OCI-LY7 (cell line): Measurements from ENCODE around the gene PABPN1L. TPM values are rescaled to one million over a fixed set of nuclear protein-coding genes. Genes with fewer than 3 reads are reported as not detected.

Experiments
- Bru-seq: library from RNA; stranded (reverse); fragments of 400-500 nt; gene quantifications from one replicate; lab custom pipeline; 2021; lab: Mats Ljungman, UMichigan
- BruChase-seq, 2 experiments: library from RNA; stranded (reverse); fragments of 400-500 nt; gene quantifications; one replicate each; lab custom pipeline; 2021; lab: Mats Ljungman, UMichigan
- BruUV-seq: library from RNA; stranded (reverse); fragments of 400-500 nt; replicated peaks from 2 replicates; lab custom pipeline; 2021; lab: Mats Ljungman, UMichigan
- CTCF ChIA-PET: fragments of 300-600 bp; sonication (Branson Sonifier 250); formaldehyde crosslinking; loops from one replicate; lab custom pipeline; 2022; ENCODE audit warnings: antibody characterized with exemption; ENCODE audit not compliant: unreplicated experiment; lab: Charles Lee
- POLR2A ChIA-PET: fragments of 300-600 bp; sonication (Branson Sonifier 250); formaldehyde crosslinking; loops from one replicate; lab custom pipeline; 2022; ENCODE audit warnings: antibody characterized with exemption; lab: Charles Lee
- DNase-seq: peaks from one replicate; pipeline ENCODE4 v3.0.0-alpha.2; 2015; ENCODE audit warnings: low spot score
- H2AFZ ChIP-seq: fragments of 200-600 bp; sonication (generic), shearing (Covaris generic); 2 replicates; pipeline ENCODE4 v1.6.1; 2014; ENCODE audit warnings: mild to moderate bottlenecking, antibody characterized with exemption, low read length, moderate library complexity
- H3K27ac ChIP-seq: fragments of 200-600 bp; sonication (generic); 2 replicates; pipeline ENCODE4 v1.5.1; 2014; ENCODE audit warnings: mixed run types, low read depth, mild to moderate bottlenecking, moderate library complexity, low read length, inconsistent platforms; ENCODE audit not compliant: poor library complexity, severe bottlenecking
- H3K36me3 ChIP-seq: fragments of 200-600 bp; sonication (generic); 2 replicates; pipeline ENCODE4 v1.6.1; 2014; ENCODE audit warnings: mild to moderate bottlenecking, antibody characterized with exemption, low read length, moderate library complexity, mixed read lengths; ENCODE audit not compliant: insufficient read depth
- H3K4me1 ChIP-seq: fragments of 200-600 bp; sonication (generic); 2 replicates; pipeline ENCODE4 v1.5.1; 2014; ENCODE audit warnings: mild to moderate bottlenecking, low read length; ENCODE audit not compliant: insufficient read depth, poor library complexity, severe bottlenecking
- H3K4me2 ChIP-seq: fragments of 200-600 bp; sonication (generic); 2 replicates; pipeline ENCODE4 v1.6.1; 2014; ENCODE audit warnings: mild to moderate bottlenecking, low read length
- H3K4me3 ChIP-seq: fragments of 200-600 bp; sonication (generic); 2 replicates; pipeline ENCODE4 v1.5.1; 2014; ENCODE audit warnings: mild to moderate bottlenecking, low read depth, low read length; ENCODE audit not compliant: poor library complexity, severe bottlenecking
- H3K79me2 ChIP-seq: fragments of 200-600 bp; sonication (generic); 2 replicates; pipeline ENCODE4 v1.6.1; 2016; ENCODE audit warnings: low read depth, mild to moderate bottlenecking, low read length, moderate library complexity, mixed read lengths; ENCODE audit not compliant: insufficient read depth
- H3K9me2 ChIP-seq: fragments of 200-600 bp; sonication (generic); 2 replicates; pipeline ENCODE4 v1.6.1; 2016; ENCODE audit warnings: mild to moderate bottlenecking, low read length, mixed read lengths; ENCODE audit not compliant: insufficient read depth
- H3K9me3 ChIP-seq: fragments of 200-600 bp; sonication (generic); 2 replicates; pipeline ENCODE4 v1.6.1; 2014; ENCODE audit warnings: mild to moderate bottlenecking, mixed run types, low read length, mixed read lengths
- H4K20me1 ChIP-seq: fragments of 200-600 bp; sonication (generic); 2 replicates; pipeline ENCODE4 v1.6.1; 2014; ENCODE audit warnings: mild to moderate bottlenecking, antibody characterized with exemption, low read length, moderate library complexity, mixed read lengths; ENCODE audit not compliant: insufficient read depth
- EZH2phosphoT487 ChIP-seq: fragments of 200-600 bp; sonication (generic); IDR thresholded peaks from 2 replicates; pipeline ENCODE4 v1.6.1; 2018; ENCODE audit warnings: low read depth, borderline replicate concordance, mild to moderate bottlenecking, mixed run types, antibody characterized with exemption, low read length, moderate library complexity, mixed read lengths
- intact Hi-C: fragments of 100-400 bp; cut with micrococcal nuclease; formaldehyde crosslinking; loops from one replicate; pipeline ENCODE4 v1.10.0; 2022; ENCODE audit not compliant: unreplicated experiment
- long read RNA-seq: library from polyadenylated mRNA; stranded (forward); transcript quantifications from one replicate; pipeline ENCODE4 v2.0.0, GENCODE V29; 2022
- total RNA-seq, 2 experiments: library from RNA; depleted of rRNA in 1 of 2; stranded (reverse); fragments of >200 nt in 1 of 2; shearing (Covaris generic) in 1 of 2; gene quantifications; 2 replicates each; pipeline ENCODE4 v1.2.3, GENCODE V29; 2014 to 2022
- TF ChIP-seq, protein P1 (sequence below): fragments of 200-600 bp; sonication (generic); conservative IDR thresholded peaks from 2 replicates; pipeline ENCODE4 v1.5.1; 2014; ENCODE audit warnings: mild to moderate bottlenecking, antibody characterized with exemption, low read length, moderate library complexity, mixed read lengths

The PABPN1L gene, protein sequence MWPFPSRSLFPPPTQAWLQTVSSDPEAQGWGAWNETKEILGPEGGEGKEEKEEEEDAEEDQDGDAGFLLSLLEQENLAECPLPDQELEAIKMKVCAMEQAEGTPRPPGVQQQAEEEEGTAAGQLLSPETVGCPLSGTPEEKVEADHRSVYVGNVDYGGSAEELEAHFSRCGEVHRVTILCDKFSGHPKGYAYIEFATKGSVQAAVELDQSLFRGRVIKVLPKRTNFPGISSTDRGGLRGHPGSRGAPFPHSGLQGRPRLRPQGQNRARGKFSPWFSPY
- total RNA-seq (2014; rRNA removed; shearing (Covaris generic)) (not detected in 2 replicates), total RNA-seq (2022) (0.38 TPM in 1 of 2 replicates, not detected in the other), Bru-seq, nascent RNA (not detected), BruChase-seq, experiment 1, labeled RNA remaining after a 6-hour chase (percentile 20 among the genes with signal in this experiment), BruChase-seq, experiment 2, labeled RNA remaining after a 2-hour chase (percentile 23 among the genes with signal in this experiment)
- long read RNA-seq, partial matches to known transcripts, result 0 of 1 reads
- long read RNA-seq, other reads (novel, unspliced or antisense), result 1 of 1 reads

DNA sequence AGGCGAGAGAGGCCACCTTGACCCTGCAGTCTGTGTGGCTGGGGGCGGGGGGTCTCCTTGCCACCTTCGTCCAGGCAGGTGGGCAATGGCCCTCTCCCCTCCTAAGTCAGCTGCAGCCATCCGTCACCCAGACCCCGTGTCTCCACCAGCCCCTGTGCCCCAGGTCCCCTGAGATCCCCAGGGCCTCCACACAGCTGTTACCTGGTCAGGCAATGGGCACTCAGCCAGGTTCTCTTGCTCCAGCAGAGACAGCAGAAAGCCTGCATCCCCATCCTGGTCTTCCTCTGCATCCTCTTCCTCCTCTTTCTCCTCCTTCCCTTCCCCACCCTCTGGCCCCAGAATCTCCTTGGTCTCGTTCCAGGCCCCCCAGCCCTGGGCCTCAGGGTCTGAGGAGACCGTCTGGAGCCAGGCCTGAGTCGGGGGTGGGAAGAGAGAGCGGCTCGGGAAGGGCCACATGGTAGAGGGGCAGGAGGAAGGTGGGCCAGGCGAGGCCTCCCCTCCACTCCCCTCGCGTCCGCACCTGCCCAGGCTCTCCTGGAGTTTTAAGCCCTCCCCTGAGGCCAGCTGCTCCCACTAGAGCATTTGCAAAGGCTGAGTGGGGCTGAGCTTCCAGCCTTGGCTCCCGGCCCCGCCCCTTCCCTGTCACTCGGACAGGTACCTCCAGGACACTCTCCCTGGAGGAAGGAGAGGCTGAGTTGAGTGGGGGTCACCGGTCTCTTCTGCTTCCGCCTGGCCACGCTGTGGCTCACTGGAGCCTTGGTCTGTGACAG is at the start of gene PABPN1L:
Gene PABPN1L, minus strand, starts transcription at position 510 of the 770 bp plus-strand sequence. Its CDS starts 54 bp downstream, at position 456.
- Histone ChIP-seq H3K9me2 (no peaks in the 10 kb centered on the region), H4K20me1 (no peaks in the 10 kb centered on the region), H3K27ac (no peak within 1 kb of the TSS), H3K36me3 (no peaks in the 10 kb centered on the region; the same call in 1 of the 2 replicates), H3K9me3 (no peaks in the 10 kb centered on the region), H3K4me1 (peaks cover 4% of the 10 kb centered on the region), H2AFZ (no peak within 1 kb of the TSS), H3K4me2 (no peak within 1 kb of the TSS), H3K79me2 (no peaks in the 10 kb centered on the region), H3K4me3 (no peak within 1 kb of the TSS)
- DNase-seq, result no peak
- no TSS peak for BruUV-seq
- CTCF ChIA-PET, result no interaction called here
- intact Hi-C loops, result no loop called here
- POLR2A ChIA-PET, result no interaction called here
- TF ChIP-seq, protein P1, sequence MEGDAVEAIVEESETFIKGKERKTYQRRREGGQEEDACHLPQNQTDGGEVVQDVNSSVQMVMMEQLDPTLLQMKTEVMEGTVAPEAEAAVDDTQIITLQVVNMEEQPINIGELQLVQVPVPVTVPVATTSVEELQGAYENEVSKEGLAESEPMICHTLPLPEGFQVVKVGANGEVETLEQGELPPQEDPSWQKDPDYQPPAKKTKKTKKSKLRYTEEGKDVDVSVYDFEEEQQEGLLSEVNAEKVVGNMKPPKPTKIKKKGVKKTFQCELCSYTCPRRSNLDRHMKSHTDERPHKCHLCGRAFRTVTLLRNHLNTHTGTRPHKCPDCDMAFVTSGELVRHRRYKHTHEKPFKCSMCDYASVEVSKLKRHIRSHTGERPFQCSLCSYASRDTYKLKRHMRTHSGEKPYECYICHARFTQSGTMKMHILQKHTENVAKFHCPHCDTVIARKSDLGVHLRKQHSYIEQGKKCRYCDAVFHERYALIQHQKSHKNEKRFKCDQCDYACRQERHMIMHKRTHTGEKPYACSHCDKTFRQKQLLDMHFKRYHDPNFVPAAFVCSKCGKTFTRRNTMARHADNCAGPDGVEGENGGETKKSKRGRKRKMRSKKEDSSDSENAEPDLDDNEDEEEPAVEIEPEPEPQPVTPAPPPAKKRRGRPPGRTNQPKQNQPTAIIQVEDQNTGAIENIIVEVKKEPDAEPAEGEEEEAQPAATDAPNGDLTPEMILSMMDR, result no peak
- no peak for TF ChIP-seq EZH2phosphoT487

DNA sequence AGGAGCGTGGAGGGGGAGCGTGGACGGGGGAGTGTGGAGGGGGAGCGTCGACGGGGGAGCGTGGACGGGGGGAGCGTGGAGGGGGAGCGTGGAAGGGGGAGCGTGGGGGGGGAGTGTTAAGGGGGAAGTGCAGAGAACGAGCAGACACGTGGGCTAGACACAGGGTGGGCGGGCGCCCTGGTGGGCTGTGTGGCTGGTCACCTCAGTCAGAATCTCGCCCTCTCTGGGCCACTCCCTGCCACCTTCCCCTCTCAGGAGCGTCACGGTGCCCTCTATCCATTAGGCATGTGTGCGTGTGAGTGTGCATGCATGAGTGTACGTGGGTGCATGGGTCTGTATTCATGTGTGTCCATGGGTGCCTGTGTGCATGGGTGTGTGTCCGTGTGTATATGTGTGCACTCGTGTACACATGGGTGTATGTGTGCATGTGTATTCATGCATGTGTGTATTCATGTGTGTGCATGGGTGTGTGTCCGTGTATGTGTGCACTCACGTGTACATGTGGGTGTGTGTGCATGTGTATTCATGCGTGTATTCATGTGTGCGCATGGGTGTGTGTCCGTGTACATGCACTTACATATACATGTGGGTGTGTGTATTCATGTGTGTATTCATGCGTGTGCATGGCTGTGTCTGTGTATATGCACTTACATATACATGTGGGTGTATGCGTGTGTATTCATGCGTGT is 49.3 kb upstream of the PABPN1L start:
- peaks cover 5% of the 10 kb centered on the region; the same call in 1 of the 2 replicates for H3K36me3 ChIP-seq
- TF ChIP-seq, protein P1, result no peak
- no peak for TF ChIP-seq EZH2phosphoT487
- ChIA-PET CTCF (no interaction called here), POLR2A (no interaction called here)
- no peak overlapping the region for H3K4me2 ChIP-seq
- intact Hi-C loops, result no loop called here
- no peak for DNase-seq
- peaks cover 8% of the 10 kb centered on the region for H3K4me1 ChIP-seq
- no peak overlapping the region for H3K4me3 ChIP-seq
- no peak overlapping the region for H2AFZ ChIP-seq
- no peaks in the 10 kb centered on the region for H3K9me3 ChIP-seq
- BruUV-seq, result no TSS peak
- H3K79me2 ChIP-seq, result no peaks in the 10 kb centered on the region
- no peaks in the 10 kb centered on the region for H3K9me2 ChIP-seq
- H3K27ac ChIP-seq, result no peak overlapping the region
- H4K20me1 ChIP-seq, result no peaks in the 10 kb centered on the region
